Gastroesophageal sphincter (tissue), 4 donors: Measurements from ENCODE around the gene PAXX. TPM values are rescaled to one million over a fixed set of nuclear protein-coding genes. Genes with fewer than 3 reads are reported as not detected.

Source experiments
- ATAC-seq: fragments of 150-250 bp; one replicate; pipeline ENCODE4 v1.9.1; 2016; ENCODE audit warnings: mild to moderate bottlenecking, moderate library complexity
- H3K27ac ChIP-seq, 4 donors: fragments of 200-600 bp; sonication (generic) in 3 of 4; 1 replicate in 3 of 4; 2 replicates in 1 of 4; pipeline ENCODE4 v1.5.1; 2016 to 2019
- H3K27me3 ChIP-seq: fragments of 200-600 bp; sonication (generic); one replicate; pipeline ENCODE4 v1.5.1; 2019
- H3K36me3 ChIP-seq, 2 donors: fragments of 200-600 bp; sonication (generic); one replicate each; pipeline ENCODE4 v1.5.1; 2019; ENCODE audit warnings: control low read depth in 1 of 2
- H3K4me1 ChIP-seq, 3 donors: fragments of 200-600 bp; sonication (generic); 1 replicate in 2 of 3; 2 replicates in 1 of 3; pipeline ENCODE4 v1.5.1; 2016 to 2019; ENCODE audit warnings: control low read depth in 2 of 3
- H3K4me3 ChIP-seq, 2 donors: fragments of 200-600 bp; sonication (generic); one replicate each; pipeline ENCODE4 v1.5.1; 2019; ENCODE audit warnings: mild to moderate bottlenecking in 1 of 2, moderate library complexity in 1 of 2
- H3K9me3 ChIP-seq, 3 donors: fragments of 200-600 bp; sonication (generic); one replicate each; pipeline ENCODE4 v1.5.1; 2017 to 2019; ENCODE audit warnings: control low read depth in 2 of 3
- EP300 ChIP-seq: sonication (generic); formaldehyde crosslinking; IDR thresholded peaks from one replicate; pipeline ENCODE4 v1.6.1; 2017; ENCODE audit warnings: antibody characterized with exemption, mild to moderate bottlenecking
- POLR2A ChIP-seq, 2 donors: fragments of 450-650 bp; IDR thresholded peaks; one replicate each; pipeline ENCODE4 v1.6.1; 2017; ENCODE audit warnings: antibody characterized with exemption in 2 of 2, mild to moderate bottlenecking in 2 of 2, moderate library complexity in 1 of 2
- POLR2AphosphoS5 ChIP-seq: sonication (generic); formaldehyde crosslinking; IDR thresholded peaks from one replicate; pipeline ENCODE4 v1.6.1; 2017; ENCODE audit warnings: antibody characterized with exemption
- WGBS, 2 donors: methylation state at CpG; one replicate each; pipeline ENCODE4 v1.1.5; 2018; ENCODE audit warnings: low coverage in 1 of 2; 5-methylcytosine and 5-hydroxymethylcytosine counted together
- total RNA-seq, 4 donors: library from RNA; depleted of rRNA; stranded (reverse); fragments of >200 nt; gene quantifications; one replicate each; pipeline ENCODE4 v1.1.0, GENCODE V29; 2016
- TF ChIP-seq, protein P1 (sequence below), 4 experiments: fragments of 200-600 bp in 2 of 4; fragments of 450-650 bp in 2 of 4; sonication (generic) in 1 of 4; IDR thresholded peaks; one replicate each; pipeline ENCODE4 v1.5.1; 2017 to 2019; ENCODE audit warnings: antibody characterized with exemption in 4 of 4, mild to moderate bottlenecking in 2 of 4, moderate library complexity in 2 of 4

The PAXX gene
- total RNA-seq, 4 donors from 2014 or later = 24.2 to 42.6 (median 36.1) TPM

DNA sequence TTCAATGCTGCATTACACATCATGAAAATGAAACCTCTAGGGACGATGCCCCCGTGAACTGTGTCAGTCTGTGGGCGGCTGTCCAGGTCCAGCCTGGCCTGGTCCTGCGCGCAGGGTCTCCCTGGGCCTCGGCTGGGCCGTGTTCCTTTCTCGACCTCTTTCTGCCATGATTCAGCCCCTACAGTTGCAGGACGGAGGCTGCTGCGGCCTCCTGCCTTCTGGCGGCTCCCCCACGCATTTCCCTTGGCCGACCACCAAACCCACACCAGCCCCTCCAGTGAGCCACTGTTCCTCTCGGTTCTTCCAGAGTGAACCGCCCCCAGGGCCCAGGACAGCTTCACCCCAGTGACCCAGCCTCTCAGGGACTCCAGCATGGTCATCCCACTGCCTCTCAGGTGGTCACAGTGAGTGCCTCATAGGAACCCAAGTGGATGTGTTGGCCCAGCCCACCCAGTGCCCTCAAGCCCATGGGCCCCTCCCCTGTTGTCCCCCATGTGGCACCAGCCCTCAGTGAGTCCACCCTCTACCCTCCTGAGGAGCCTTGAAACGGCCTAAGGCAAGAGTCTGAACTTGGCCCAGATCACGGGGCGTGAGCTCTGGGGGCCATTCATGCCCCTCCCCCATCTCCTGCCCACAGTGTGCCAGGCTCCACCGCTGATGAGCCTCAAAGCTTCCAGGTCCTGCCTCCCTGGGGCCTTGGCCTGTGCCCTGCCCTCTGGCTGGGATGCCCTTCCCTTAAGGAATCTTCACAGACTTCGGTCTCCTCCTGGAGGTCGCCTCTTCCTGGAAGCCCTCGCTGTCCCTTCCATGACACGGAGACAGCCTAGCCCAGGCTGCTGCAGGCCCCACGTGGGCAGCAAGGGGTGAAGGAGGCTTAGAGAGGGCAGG, 14.1 kb downstream of the PAXX start:
- no peak for ATAC-seq
- Histone ChIP-seq H3K27ac (no peak overlapping the region), H3K27me3 (no peaks in the 10 kb centered on the region), H3K9me3 (no peaks in the 10 kb centered on the region), H3K36me3 (peaks cover 0 to 40% of the 10 kb centered on the region in 2 donors), H3K4me3 (no peak overlapping the region), H3K4me1 (peaks cover 0 to 19% (median 5%) of the 10 kb centered on the region in 3 donors)
- 60 to 72% methylated on average over 1 to 7 of the region's 24 CpGs for WGBS, 2 donors
- TF ChIP-seq POLR2AphosphoS5 (no peak), EP300 (no peak), POLR2A (IDR thresholded peaks at IDR 0.05) (no peak)
- TF ChIP-seq, protein P1, sequence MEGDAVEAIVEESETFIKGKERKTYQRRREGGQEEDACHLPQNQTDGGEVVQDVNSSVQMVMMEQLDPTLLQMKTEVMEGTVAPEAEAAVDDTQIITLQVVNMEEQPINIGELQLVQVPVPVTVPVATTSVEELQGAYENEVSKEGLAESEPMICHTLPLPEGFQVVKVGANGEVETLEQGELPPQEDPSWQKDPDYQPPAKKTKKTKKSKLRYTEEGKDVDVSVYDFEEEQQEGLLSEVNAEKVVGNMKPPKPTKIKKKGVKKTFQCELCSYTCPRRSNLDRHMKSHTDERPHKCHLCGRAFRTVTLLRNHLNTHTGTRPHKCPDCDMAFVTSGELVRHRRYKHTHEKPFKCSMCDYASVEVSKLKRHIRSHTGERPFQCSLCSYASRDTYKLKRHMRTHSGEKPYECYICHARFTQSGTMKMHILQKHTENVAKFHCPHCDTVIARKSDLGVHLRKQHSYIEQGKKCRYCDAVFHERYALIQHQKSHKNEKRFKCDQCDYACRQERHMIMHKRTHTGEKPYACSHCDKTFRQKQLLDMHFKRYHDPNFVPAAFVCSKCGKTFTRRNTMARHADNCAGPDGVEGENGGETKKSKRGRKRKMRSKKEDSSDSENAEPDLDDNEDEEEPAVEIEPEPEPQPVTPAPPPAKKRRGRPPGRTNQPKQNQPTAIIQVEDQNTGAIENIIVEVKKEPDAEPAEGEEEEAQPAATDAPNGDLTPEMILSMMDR (IDR thresholded peaks at IDR 0.05) = no peak

DNA sequence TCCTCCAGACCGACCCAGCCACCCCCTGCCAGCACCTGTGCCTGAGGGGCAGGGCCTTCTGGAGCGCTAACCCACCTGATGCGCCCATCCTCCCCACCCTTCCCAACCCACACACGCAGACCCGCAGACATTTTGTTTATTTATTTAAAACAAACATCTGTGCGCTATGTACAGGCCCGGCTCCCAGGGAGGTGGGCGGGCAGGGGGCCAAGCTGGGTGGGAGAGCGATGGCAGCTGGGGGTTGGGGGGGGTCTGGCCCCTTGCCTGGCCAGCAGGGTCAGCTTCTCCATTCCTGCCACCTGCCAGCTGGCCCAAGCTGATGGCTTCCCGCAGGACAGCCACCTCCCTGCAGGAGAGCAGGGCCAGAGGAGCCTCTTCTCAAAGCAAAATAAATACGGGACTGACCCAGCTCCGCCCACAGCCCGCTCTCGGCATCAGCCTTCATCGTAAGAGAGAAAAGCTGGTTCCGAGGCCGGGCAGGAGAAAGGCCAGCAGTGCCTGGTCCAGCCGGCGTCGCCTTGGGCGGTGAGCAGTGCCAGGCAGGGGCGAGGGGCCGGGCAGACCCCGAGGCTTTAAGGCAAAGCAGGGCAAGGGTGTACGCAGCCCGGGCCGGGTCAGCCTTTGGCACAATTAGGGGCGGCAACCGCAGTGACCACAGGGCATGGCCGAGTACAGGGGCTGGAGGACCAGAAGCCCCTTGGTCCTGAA, 15.0 kb downstream of the PAXX start:
- TF ChIP-seq, protein P1 (IDR thresholded peaks at IDR 0.05) = no peak
- TF ChIP-seq POLR2A (IDR thresholded peaks at IDR 0.05) (no peak), POLR2AphosphoS5 (no peak), EP300 (no peak)
- peaks cover 0 to 19% (median 5%) of the 10 kb centered on the region in 3 donors for H3K4me1 ChIP-seq
- no peak overlapping the region for H3K4me3 ChIP-seq
- WGBS, 2 donors = 29% methylated on average over 3 of the region's 30 CpGs; no CpG with 5 or more reads in 1 of the 2 donors
- peaks cover 0 to 49% of the 10 kb centered on the region in 2 donors for H3K36me3 ChIP-seq
- no peak overlapping the region for H3K27ac ChIP-seq
- no peaks in the 10 kb centered on the region for H3K9me3 ChIP-seq
- no peaks in the 10 kb centered on the region for H3K27me3 ChIP-seq
- ATAC-seq = peak; percentile 32

DNA sequence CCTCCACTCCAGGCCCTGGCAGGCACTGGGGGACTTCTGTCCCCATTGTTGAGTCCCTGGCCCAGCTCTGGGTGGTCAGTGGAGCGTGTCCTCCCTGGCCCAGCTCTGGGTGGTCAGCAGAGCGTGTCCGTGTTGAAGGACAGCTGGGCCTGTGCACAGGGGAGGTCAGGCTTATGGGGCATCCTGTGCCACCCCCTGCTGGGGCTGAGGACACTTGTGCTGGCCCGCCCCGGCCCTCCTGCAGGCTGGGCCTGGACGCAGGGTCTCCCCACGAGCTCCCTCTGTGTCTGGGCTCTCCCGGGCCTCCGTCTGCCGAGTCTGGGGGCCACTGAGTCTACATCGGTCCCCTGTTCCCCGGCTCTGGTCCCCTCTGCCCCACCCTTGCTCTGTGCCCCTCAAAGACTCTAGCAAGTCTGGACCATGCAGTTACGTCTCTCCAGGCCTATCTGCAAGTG, 15.6 kb downstream of the PAXX start:
- ATAC-seq = no peak
- H3K36me3 ChIP-seq = peaks cover 0 to 55% of the 10 kb centered on the region in 2 donors

DNA sequence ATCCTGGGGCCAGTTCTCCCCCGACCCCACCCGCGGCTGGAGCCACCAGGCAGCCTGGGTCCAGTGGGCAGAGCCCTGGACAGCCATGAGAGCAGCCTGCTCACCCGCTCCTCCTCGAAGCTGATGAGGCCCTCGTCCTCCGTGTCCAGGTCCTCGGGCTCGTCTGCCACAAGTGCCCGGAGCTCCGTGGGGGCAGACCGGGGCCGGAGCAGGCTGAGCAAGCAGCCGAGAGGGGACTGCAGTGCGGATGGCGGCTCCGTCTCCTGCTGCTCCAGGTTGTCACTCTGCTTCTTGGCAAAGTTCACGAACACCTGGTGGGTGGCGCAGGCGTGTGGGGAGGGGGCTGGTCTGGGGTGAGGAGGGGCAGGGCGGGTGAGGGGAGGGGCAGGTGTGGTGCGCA, 16.1 kb downstream of the PAXX start:
- no peak for ATAC-seq

More for the DNA sequence above, 15.6 kb downstream of the PAXX start:
- Histone ChIP-seq H3K4me1 (peaks cover 0 to 19% (median 5%) of the 10 kb centered on the region in 3 donors), H3K9me3 (no peaks in the 10 kb centered on the region), H3K4me3 (no peak overlapping the region), H3K27me3 (no peaks in the 10 kb centered on the region), H3K27ac (no peak overlapping the region)
- TF ChIP-seq, protein P1 (IDR thresholded peaks at IDR 0.05) = no peak
- TF ChIP-seq EP300 (no peak), POLR2A (IDR thresholded peaks at IDR 0.05) (no peak), POLR2AphosphoS5 (no peak)
- WGBS, 2 donors = 82 to 100% methylated on average over 1 to 3 of the region's 13 CpGs

More for the DNA sequence above, 16.1 kb downstream of the PAXX start:
- no peaks in the 10 kb centered on the region for H3K27me3 ChIP-seq
- 80% methylated on average over 1 of the region's 22 CpGs; no CpG with 5 or more reads in 1 of the 2 donors for WGBS, 2 donors
- peaks cover 0 to 19% (median 5%) of the 10 kb centered on the region in 3 donors for H3K4me1 ChIP-seq
- TF ChIP-seq, protein P1 (IDR thresholded peaks at IDR 0.05) = no peak
- peaks cover 0 to 60% of the 10 kb centered on the region in 2 donors for H3K36me3 ChIP-seq
- no peak overlapping the region for H3K4me3 ChIP-seq
- H3K27ac ChIP-seq = no peak overlapping the region
- H3K9me3 ChIP-seq = no peaks in the 10 kb centered on the region
